Motor neuron (in vitro differentiated cells): ENCODE results near the gene APAF1. TPM values are rescaled to one million over a fixed set of nuclear protein-coding genes. Genes with fewer than 3 reads are reported as not detected.

ENCODE experiments used
- ATAC-seq, 8 experiments: fragments of 200-7000 bp; cut with Tn5 transposase; replicated peaks in 6 of 8; 2 replicates each; pipeline ENCODE4 v1.8.0; 2021; ENCODE audit warnings: mild to moderate bottlenecking in 8 of 8, moderate library complexity in 8 of 8
- H3K27ac ChIP-seq, 2 donors: fragments of 250-450 bp; sonication (Bioruptor Pico); 2 replicates each; pipeline ENCODE4 v1.9.0; 2021; ENCODE audit warnings: antibody characterized with exemption in 2 of 2, mild to moderate bottlenecking in 2 of 2, moderate library complexity in 1 of 2
- H3K4me1 ChIP-seq, 2 donors: fragments of 250-450 bp; sonication (Bioruptor Pico); replicated peaks in 1 of 2; 2 replicates each; pipeline ENCODE4 v1.6.1; 2021; ENCODE audit warnings: antibody characterized with exemption in 2 of 2, mild to moderate bottlenecking in 2 of 2, moderate library complexity in 1 of 2
- H3K4me3 ChIP-seq, 5 donors: fragments of 250-450 bp; sonication (Bioruptor Pico); 2 replicates each; pipeline ENCODE4 v1.9.0; 2021; ENCODE audit warnings: antibody characterized with exemption in 5 of 5, mild to moderate bottlenecking in 5 of 5, moderate library complexity in 4 of 5
- WGBS, 10 experiments: fragments of 450-650 bp; shearing (Covaris generic); methylation state at CpG; one replicate each; pipeline ENCODE4 v1.0.0; 2022; 5-methylcytosine and 5-hydroxymethylcytosine counted together
- in situ Hi-C, 9 experiments: fragments of 400-800 bp; cut with MboI; loops; one replicate each; pipeline ENCODE4 v1.15.0; 2021; ENCODE audit warnings: low sequenced_read_pairs in 9 of 9, low pct_unique_long_range_greater_than_20kb in 2 of 9; ENCODE audit not compliant: unreplicated experiment in 9 of 9
- total RNA-seq, 8 experiments: library from RNA; unstranded; fragments of 300-600 nt; gene quantifications; 2 replicates each; pipeline versions ENCODE4 v1.2.3 to v1.2.4, GENCODE V29; 2022

Gene APAF1
- total RNA-seq, 8 experiments from 2014 or later, result 6.0 to 25.8 (median 22.9) TPM

DNA sequence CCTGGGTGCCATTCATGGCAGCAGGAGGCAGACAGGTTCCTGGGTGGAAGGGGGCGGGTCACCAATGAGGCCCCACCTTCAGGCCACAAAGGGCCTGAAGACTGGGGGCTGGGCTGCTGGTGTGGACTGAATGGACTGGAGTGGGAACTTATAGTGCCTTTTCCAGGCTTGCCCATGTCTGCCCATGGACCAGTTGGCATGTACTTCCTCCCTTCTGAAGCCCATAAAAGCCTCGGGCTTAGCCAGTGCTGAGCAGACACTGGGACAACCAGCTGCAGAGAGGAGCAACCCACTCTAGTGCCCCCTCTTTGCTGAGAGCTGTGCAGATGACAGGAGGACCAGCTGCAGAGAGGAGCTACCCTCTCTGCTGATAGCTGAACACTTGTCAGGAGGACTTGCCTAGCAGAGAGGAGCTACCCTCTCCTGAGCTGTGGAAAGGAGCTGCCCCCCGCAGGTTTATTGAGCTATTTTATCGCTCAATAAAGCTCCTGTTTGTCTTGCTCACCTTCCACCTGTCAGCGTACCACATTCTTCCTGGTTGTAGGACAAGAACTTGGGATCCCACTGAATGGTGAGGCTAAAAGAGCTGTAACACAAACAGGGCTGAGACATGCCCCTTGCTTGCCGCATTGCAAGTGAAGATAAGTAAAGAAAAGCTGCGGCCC, 34.0 kb downstream of the APAF1 start:
- Histone ChIP-seq H3K4me3 (no peak overlapping the region), H3K4me1 (no peaks in the 10 kb centered on the region), H3K27ac (no peak overlapping the region)
- in situ Hi-C loops, result loop anchor here in 1 of 9 experiments (25.0 kb wide), 1 partner anchor 308 kb away; no protein-coding TSS in a partner anchor
- 80 to 100% (median 93%) methylated on average over 1 to 5 of the region's 7 CpGs; no CpG with 5 or more reads in 4 of the 10 experiments for WGBS, 10 experiments
- ATAC-seq, result no peak

DNA sequence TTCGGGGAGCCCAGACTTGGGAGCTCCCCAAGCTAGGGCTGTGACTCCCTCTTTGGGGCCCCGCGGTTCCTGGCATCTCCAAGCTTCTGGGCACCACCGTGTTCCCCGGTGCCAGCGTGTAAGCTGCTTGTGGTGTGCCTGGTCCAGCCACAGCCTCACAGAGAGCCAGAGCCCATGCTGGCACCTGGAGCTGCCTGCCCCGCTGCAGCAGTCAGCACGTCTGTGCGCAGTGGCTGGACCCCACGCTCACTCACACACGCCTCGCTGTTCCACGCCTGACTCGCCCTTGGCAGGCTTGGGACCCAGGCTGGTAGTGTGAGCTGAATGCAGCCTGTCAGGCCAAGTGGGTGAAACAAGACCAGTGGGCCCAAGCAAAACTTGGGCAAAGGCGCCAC, 34.5 kb downstream of the APAF1 start:
- Histone ChIP-seq H3K27ac (no peak overlapping the region), H3K4me3 (no peak overlapping the region), H3K4me1 (no peaks in the 10 kb centered on the region)
- in situ Hi-C loops, result loop anchor here in 1 of 9 experiments (25.0 kb wide), 1 partner anchor 308 kb away; no protein-coding TSS in a partner anchor
- no peak for ATAC-seq
- 100% methylated on average over 1 of the region's 15 CpGs; no CpG with 5 or more reads in 8 of the 10 experiments for WGBS, 10 experiments

DNA sequence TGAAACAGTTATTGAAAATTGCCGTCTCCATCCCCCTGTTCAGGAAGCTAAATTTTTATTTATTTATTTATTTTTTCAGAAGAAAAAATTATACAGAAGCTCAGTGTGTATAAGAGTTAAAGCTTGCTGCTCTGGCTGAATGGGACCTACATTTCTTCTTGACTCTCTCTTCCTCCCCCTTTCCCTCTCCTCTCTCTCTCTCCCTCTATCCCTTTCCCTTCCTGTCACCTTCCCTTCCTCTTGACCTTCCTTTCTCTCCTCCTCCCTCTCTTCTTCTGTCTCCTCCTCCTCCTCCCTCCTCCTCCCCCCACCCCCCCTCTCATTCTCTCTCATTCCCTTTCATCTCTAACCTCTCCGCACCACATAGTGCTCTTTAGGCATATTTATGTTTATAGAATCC, 39.1 kb downstream of the APAF1 start:
- ATAC-seq, result no peak
- no peak overlapping the region for H3K27ac ChIP-seq
- in situ Hi-C loops, result loop anchor here in 1 of 9 experiments (25.0 kb wide), 1 partner anchor 303 kb away; no protein-coding TSS in a partner anchor
- H3K4me1 ChIP-seq, result no peaks in the 10 kb centered on the region
- WGBS, 10 experiments, result 88 to 100% (median 100%) methylated on average over 1 of the region's 2 CpGs
- H3K4me3 ChIP-seq, result no peak overlapping the region

DNA sequence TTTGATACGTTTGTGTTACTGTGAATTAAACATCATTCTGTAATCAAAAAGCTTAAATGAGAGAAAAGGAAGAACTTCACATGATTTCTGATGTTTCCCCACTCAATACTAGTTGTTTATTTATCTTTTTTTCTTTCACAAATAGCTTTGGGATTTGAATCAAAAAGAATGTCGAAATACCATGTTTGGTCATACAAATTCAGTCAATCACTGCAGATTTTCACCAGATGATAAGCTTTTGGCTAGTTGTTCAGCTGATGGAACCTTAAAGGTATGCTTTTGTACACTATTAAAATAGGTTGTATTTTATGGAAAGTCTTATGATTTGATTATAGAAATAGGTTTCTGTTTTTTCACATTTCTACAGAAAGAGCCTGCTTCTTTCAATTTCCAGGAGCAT, 41.5 kb downstream of the APAF1 start:
- H3K4me3 ChIP-seq, result no peak overlapping the region
- no peak for ATAC-seq
- H3K4me1 ChIP-seq, result no peaks in the 10 kb centered on the region
- in situ Hi-C loops, result loop anchor here in 1 of 9 experiments (25.0 kb wide), 1 partner anchor 301 kb away; no protein-coding TSS in a partner anchor
- 46 to 100% (median 94%) methylated on average over 1 to 2 of the region's 2 CpGs; no CpG with 5 or more reads in 1 of the 10 experiments for WGBS, 10 experiments
- no peak overlapping the region for H3K27ac ChIP-seq

DNA sequence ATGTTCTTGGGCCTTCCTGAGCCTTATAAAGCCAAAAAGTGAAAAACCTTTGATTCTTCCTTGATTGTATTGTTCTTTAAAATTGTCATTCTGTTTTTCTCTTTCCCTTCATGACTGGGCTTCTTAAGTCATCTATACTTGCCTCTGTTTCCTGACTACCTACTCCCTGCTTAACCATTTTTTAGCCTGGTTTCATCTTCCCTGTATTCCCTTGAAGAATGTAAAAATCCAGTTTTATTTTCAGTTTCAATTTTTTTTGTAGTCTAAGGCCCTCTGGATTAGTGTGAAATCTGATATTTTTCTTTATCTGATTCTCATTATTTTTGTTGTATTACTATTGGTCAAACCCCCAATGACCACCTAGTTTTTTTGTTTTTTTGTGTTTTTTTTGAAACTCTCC, 46.3 kb downstream of the APAF1 start:
- Histone ChIP-seq H3K4me3 (no peak overlapping the region), H3K27ac (no peak overlapping the region), H3K4me1 (no peaks in the 10 kb centered on the region)
- in situ Hi-C loops, result loop anchor here in 1 of 9 experiments (25.0 kb wide), 1 partner anchor 296 kb away; no protein-coding TSS in a partner anchor
- no peak for ATAC-seq

DNA sequence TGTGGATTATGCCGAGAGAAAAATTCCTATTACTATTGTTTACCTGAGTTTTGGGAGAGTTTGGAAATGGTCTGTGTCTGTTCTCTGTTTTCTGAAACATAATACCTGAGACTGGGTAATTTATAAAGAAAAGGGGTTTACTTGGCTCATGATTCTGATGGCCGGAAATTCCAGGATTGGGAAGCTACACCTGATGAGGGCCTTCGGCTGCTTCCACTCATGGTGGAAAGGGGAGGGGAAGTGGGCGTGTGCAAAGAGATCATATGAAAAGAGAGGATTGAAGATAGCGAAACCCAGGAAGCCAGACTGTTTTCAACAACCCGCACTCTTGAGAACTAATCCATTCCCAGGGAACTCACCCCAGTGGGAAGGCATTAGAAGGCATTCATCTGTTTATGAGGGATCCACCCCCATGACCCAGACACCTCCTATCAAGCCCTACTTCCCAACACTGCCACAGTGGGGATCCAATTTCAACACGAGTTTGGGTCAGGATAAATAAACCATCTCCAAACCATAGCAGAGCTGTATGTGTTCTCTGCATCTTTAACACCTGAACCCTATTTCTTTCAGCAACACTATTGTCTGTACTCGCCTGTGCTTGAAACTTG, 51.1 kb downstream of the APAF1 start:
- in situ Hi-C loops, result loop anchor here in 1 of 9 experiments (25.0 kb wide), 1 partner anchor 291 kb away; no protein-coding TSS in a partner anchor
- H3K4me1 ChIP-seq, result no peaks in the 10 kb centered on the region
- no peak overlapping the region for H3K27ac ChIP-seq
- no peak overlapping the region for H3K4me3 ChIP-seq
- ATAC-seq, result no peak
- WGBS, 10 experiments, result 43 to 96% (median 66%) methylated on average over 2 to 6 of the region's 8 CpGs

DNA sequence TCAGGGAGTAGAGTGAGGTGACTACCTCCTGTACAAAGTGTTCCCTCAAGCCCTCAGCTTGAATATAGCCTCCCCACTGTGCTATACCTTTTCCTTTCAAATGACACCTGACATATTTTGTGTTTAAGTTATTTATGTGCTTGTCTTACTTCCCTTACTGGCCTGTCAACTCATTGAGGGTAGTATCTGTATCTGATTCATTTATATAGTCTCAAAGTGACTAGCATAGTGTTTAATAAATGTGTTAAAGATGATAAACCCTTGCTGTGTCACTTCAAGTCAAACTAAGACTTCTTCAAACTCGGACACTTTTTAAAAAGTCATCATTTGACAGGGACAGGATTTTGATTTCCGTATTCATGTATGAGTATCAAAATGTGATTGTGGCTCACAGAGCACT, 52.1 kb downstream of the APAF1 start:
- WGBS, 10 experiments, result 76 to 100% (median 77%) methylated on average over 2 of the region's 2 CpGs; no CpG with 5 or more reads in 6 of the 10 experiments
- in situ Hi-C loops, result loop anchor here in 1 of 9 experiments (25.0 kb wide), 1 partner anchor 290 kb away; no protein-coding TSS in a partner anchor

DNA sequence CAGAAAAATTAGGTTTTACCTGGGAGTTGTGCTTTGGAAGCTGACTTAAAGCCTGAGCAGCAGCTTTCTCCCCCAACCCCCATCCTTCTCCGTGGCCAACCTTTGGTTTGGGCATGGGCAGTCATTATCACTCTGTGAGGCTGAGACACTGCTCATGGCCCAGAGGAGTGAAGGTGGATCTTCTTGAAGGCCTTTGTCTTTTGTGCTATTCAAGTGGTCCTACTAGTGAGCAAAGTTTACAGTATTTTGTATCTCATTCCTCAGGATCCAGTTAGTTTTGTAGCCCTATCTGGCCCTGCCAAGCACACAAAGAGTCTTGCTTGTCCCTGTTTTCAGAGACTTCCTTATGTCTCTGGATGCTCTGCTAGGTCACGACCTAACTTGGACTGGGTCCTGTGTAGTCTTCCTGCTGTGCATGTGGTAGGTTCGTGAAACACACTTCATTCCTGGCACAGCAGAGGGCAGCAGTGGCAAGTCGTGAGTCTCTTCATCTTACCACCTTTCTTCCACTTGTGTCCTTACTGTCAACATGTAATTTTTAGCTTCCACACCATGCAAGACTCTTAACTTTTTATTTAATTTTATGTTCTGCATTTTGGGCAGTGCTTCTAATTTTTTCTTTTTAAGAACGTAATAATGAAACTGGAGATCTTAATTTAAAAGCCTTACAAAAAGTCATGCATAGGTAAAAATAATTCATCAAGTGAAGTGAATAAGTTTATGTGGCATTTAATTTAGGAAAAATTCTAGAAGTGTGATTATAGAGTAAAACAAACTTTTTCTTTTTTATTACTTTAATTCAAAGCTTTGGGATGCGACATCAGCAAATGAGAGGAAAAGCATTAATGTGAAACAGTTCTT, 53.7 kb downstream of the APAF1 start:
- no peak overlapping the region for H3K4me3 ChIP-seq
- in situ Hi-C loops, result loop anchor here in 1 of 9 experiments (25.0 kb wide), 1 partner anchor 288 kb away; no protein-coding TSS in a partner anchor
- no peaks in the 10 kb centered on the region for H3K4me1 ChIP-seq
- WGBS, 10 experiments, result 24 to 84% (median 50%) methylated on average over 2 to 5 of the region's 6 CpGs; no CpG with 5 or more reads in 1 of the 10 experiments
- no peak overlapping the region for H3K27ac ChIP-seq
- peak in 6 of 8 experiments; percentile 55 to 98 (median 86) for ATAC-seq

More for the DNA sequence above, 52.1 kb downstream of the APAF1 start:
- no peak overlapping the region for H3K27ac ChIP-seq
- H3K4me3 ChIP-seq, result no peak overlapping the region
- H3K4me1 ChIP-seq, result no peaks in the 10 kb centered on the region
- no peak for ATAC-seq

DNA sequence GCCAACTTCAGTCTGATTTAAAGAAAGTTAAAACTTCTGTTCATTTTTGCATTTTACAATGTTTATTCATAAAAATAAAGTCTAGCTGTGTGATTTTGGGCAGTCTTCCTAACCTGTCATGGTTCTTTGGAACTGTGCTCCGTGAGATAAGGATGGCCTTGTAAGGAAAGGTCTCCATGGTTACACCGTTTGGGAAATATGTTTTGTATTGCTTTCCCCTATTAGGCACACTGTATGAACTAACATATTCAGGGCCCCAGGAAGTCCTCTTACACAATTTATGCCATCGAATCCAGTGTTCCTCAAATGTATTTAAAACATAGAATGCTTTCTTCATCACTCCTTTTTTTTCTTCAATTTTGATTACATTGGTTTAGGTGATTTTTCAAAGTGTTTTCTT, 54.5 kb downstream of the APAF1 start:
- WGBS, 10 experiments, result 56 to 100% (median 93%) methylated on average over 1 to 3 of the region's 3 CpGs; no CpG with 5 or more reads in 2 of the 10 experiments
- in situ Hi-C loops, result loop anchor here in 1 of 9 experiments (25.0 kb wide), 1 partner anchor 288 kb away; no protein-coding TSS in a partner anchor
- no peak for ATAC-seq
- H3K27ac ChIP-seq, result no peak overlapping the region
- no peak overlapping the region for H3K4me3 ChIP-seq
- H3K4me1 ChIP-seq, result no peaks in the 10 kb centered on the region

DNA sequence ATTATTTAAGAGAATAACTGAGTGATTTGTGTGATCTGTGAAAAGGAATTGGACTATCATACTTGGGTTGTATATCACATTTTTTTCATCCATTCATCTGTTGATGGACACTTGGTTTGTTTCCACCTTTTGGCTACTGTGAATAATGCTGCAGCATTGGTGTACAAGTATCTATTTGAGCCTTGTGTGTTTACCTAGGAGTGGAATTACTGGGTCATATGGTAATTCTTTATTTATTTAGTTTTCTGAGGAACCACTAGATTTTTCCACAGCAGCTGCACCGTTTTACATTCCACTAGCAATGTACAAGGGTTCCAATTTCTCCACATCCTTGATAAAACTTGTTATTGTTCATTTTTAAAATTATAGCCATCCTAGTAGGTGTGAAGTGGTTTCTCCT, 56.1 kb downstream of the APAF1 start:
- WGBS, 10 experiments, result 0 to 100% (median 57%) methylated on average over 1 of the region's 1 CpG; no CpG with 5 or more reads in 1 of the 10 experiments
- no peak overlapping the region for H3K27ac ChIP-seq
- in situ Hi-C loops, result loop anchor here in 2 of 9 experiments (25.0 kb wide), 2 partner anchors 236 to 286 kb away; no protein-coding TSS in a partner anchor
- H3K4me1 ChIP-seq, result no peaks in the 10 kb centered on the region
- ATAC-seq, result peak in 1 of 8 experiments; percentile 58
- no peak overlapping the region for H3K4me3 ChIP-seq

DNA sequence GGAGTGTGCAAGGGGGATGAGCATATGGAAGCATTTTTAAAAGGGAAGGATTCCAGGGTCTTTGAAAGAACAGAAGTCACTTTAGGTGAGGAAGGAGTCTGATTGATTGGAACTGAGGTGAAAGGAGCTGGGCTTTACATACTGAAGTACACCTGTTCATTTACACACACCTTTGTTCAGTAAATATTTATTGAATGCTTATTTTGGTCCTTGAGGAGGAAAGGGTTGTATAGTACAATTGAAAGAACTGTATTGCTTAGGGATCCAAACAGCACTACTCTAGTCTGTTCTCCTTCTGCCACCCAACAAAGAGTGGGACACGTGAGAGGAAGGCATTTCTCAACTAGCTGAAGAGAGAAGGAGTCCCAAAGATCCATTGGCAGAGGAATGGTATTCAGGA, 63.9 kb downstream of the APAF1 start:
- WGBS, 10 experiments, result 83 to 100% (median 100%) methylated on average over 1 of the region's 1 CpG; no CpG with 5 or more reads in 2 of the 10 experiments
- in situ Hi-C loops, result loop anchor here in 2 of 9 experiments (25.0 kb wide), 2 partner anchors 228 to 278 kb away; no protein-coding TSS in a partner anchor
- H3K27ac ChIP-seq, result no peak overlapping the region
- H3K4me1 ChIP-seq, result no peaks in the 10 kb centered on the region
- no peak for ATAC-seq
- no peak overlapping the region for H3K4me3 ChIP-seq

DNA sequence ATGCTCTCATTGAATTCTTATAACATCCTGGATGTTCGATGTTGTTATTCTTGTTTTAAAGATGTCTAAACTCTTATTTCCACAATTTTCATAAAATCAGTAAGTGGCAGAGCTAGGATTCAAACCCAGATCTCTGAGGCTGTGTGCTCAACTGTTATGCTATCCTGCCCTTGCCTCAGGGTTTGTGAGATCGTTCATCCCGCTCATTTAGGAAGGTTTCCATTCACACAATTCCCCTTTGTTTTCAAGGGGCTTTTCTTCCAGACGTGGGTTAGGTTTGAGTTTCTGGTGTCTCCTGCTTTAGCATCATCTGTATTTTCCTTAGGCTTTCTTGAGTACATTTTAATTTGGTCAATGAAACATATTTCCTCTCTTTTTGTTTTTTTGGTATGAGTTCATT, 69.3 kb downstream of the APAF1 start:
- no peak overlapping the region for H3K4me3 ChIP-seq
- H3K27ac ChIP-seq, result no peak overlapping the region
- H3K4me1 ChIP-seq, result no peaks in the 10 kb centered on the region
- 53 to 100% (median 73%) methylated on average over 1 to 4 of the region's 4 CpGs; no CpG with 5 or more reads in 1 of the 10 experiments for WGBS, 10 experiments
- in situ Hi-C loops, result loop anchor here in 2 of 9 experiments (25.0 kb wide), 2 partner anchors 223 to 273 kb away; no protein-coding TSS in a partner anchor
- no peak for ATAC-seq
